ENCODE results near the gene USP47. TPM values are rescaled to one million over a fixed set of nuclear protein-coding genes. Genes with fewer than 3 reads are reported as not detected.

The USP47 gene
- polyA plus RNA-seq, 1 experiment: 35.0 TPM

- no peaks in the 10 kb centered on the region for H3K27me3 ChIP-seq (ENCODE audit: control insufficient read depth, insufficient read depth, low read length)
- ChIA-PET CTCF (no interaction called here), POLR2A (no interaction called here)
- no peak for DNase-seq (ENCODE audit: low read depth, low spot score)
- TF ChIP-seq, protein P1, sequence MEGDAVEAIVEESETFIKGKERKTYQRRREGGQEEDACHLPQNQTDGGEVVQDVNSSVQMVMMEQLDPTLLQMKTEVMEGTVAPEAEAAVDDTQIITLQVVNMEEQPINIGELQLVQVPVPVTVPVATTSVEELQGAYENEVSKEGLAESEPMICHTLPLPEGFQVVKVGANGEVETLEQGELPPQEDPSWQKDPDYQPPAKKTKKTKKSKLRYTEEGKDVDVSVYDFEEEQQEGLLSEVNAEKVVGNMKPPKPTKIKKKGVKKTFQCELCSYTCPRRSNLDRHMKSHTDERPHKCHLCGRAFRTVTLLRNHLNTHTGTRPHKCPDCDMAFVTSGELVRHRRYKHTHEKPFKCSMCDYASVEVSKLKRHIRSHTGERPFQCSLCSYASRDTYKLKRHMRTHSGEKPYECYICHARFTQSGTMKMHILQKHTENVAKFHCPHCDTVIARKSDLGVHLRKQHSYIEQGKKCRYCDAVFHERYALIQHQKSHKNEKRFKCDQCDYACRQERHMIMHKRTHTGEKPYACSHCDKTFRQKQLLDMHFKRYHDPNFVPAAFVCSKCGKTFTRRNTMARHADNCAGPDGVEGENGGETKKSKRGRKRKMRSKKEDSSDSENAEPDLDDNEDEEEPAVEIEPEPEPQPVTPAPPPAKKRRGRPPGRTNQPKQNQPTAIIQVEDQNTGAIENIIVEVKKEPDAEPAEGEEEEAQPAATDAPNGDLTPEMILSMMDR (IDR thresholded peaks at IDR 0.05; ENCODE audit: low read depth, low read length): no peak
- no peaks in the 10 kb centered on the region for H3K9me3 ChIP-seq (ENCODE audit: control insufficient read depth, insufficient read depth, low read length)
- H3K27ac ChIP-seq (ENCODE audit: low read depth, low read length): no peak overlapping the region
- no peak overlapping the region for H3K4me3 ChIP-seq (ENCODE audit: low read depth, low read length)
Observed at GRCh38 chr11:11857769-11858168, 16.0 kb downstream of the USP47 start.

DNA sequence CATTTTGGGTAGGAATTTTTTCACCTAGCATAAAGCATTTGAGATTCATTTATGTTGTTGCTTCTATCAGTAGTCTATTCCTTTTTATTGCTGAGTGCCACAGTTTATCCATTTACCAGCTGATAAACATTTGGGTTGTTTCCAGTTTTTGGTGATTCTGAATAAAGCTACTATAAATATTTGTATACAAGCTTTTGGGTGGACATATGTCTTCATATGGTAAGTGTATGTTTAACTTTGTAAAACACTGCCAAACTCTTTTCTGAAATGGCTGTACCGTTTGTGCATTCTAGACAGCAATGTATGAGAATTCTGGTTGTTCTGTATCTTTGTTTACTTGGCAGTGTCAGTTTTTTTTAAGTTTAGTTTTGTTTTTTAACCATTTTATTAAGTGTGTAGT is 16.9 kb downstream of the USP47 start:
- no peak for DNase-seq (ENCODE audit: low read depth, low spot score)
- TF ChIP-seq, protein P1 (IDR thresholded peaks at IDR 0.05; ENCODE audit: low read depth, low read length): no peak
- ChIA-PET CTCF (no interaction called here), POLR2A (no interaction called here)
- Histone ChIP-seq H3K9me3 (ENCODE audit: control insufficient read depth, insufficient read depth, low read length) (no peaks in the 10 kb centered on the region), H3K27ac (ENCODE audit: low read depth, low read length) (no peak overlapping the region), H3K4me3 (ENCODE audit: low read depth, low read length) (no peak overlapping the region), H3K27me3 (ENCODE audit: control insufficient read depth, insufficient read depth, low read length) (no peaks in the 10 kb centered on the region)

- POLR2A ChIA-PET: no interaction called here
Observed at GRCh38 chr11:11860103-11860979, 18.6 kb downstream of the USP47 start.

GRCh38 chr11:11862999-11863398 is 21.2 kb downstream of the USP47 start:
- Histone ChIP-seq H3K4me3 (ENCODE audit: low read depth, low read length) (no peak overlapping the region), H3K9me3 (ENCODE audit: control insufficient read depth, insufficient read depth, low read length) (peaks cover 4% of the 10 kb centered on the region; the same call in 1 of the 2 replicates), H3K27ac (ENCODE audit: low read depth, low read length) (no peak overlapping the region), H3K27me3 (ENCODE audit: control insufficient read depth, insufficient read depth, low read length) (no peaks in the 10 kb centered on the region)
- TF ChIP-seq, protein P1 (IDR thresholded peaks at IDR 0.05; ENCODE audit: low read depth, low read length): no peak
- POLR2A ChIA-PET: no interaction called here
- DNase-seq (ENCODE audit: low read depth, low spot score): no peak
- CTCF ChIA-PET: no interaction called here

More at GRCh38 chr11:11860103-11860979, 18.6 kb downstream of the USP47 start:
- no peak for DNase-seq (ENCODE audit: low read depth, low spot score)
- H3K4me3 ChIP-seq (ENCODE audit: low read depth, low read length): no peak overlapping the region
- H3K27ac ChIP-seq (ENCODE audit: low read depth, low read length): no peak overlapping the region
- no peaks in the 10 kb centered on the region for H3K27me3 ChIP-seq (ENCODE audit: control insufficient read depth, insufficient read depth, low read length)
- TF ChIP-seq, protein P1 (IDR thresholded peaks at IDR 0.05; ENCODE audit: low read depth, low read length): no peak
- CTCF ChIA-PET: interaction anchor here (1.0 kb wide), 1 partner anchor 14 kb away, joined by 3 read pairs; no protein-coding TSS in a partner anchor
- H3K9me3 ChIP-seq (ENCODE audit: control insufficient read depth, insufficient read depth, low read length): no peaks in the 10 kb centered on the region

GRCh38 chr11:11864332-11864731 is 22.6 kb downstream of the USP47 start:
- ChIA-PET POLR2A (no interaction called here), CTCF (interaction anchor here (0.6 kb wide), 1 partner anchor 703 kb away, joined by 3 read pairs; no protein-coding TSS in a partner anchor)
- TF ChIP-seq, protein P1 (IDR thresholded peaks at IDR 0.05; ENCODE audit: low read depth, low read length): no peak

More at GRCh38 chr11:11864332-11864731, 22.6 kb downstream of the USP47 start:
- Histone ChIP-seq H3K4me3 (ENCODE audit: low read depth, low read length) (no peak overlapping the region), H3K9me3 (ENCODE audit: control insufficient read depth, insufficient read depth, low read length) (peaks cover 4% of the 10 kb centered on the region; the same call in 1 of the 2 replicates), H3K27me3 (ENCODE audit: control insufficient read depth, insufficient read depth, low read length) (no peaks in the 10 kb centered on the region), H3K27ac (ENCODE audit: low read depth, low read length) (no peak overlapping the region)
- DNase-seq (ENCODE audit: low read depth, low spot score): no peak

Data from AG04450 (cell line).